ENCODE measurements around the gene GTPBP10.

- no peak for TF ChIP-seq POLR2A (IDR thresholded peaks at IDR 0.05)
- TF ChIP-seq, protein P1, sequence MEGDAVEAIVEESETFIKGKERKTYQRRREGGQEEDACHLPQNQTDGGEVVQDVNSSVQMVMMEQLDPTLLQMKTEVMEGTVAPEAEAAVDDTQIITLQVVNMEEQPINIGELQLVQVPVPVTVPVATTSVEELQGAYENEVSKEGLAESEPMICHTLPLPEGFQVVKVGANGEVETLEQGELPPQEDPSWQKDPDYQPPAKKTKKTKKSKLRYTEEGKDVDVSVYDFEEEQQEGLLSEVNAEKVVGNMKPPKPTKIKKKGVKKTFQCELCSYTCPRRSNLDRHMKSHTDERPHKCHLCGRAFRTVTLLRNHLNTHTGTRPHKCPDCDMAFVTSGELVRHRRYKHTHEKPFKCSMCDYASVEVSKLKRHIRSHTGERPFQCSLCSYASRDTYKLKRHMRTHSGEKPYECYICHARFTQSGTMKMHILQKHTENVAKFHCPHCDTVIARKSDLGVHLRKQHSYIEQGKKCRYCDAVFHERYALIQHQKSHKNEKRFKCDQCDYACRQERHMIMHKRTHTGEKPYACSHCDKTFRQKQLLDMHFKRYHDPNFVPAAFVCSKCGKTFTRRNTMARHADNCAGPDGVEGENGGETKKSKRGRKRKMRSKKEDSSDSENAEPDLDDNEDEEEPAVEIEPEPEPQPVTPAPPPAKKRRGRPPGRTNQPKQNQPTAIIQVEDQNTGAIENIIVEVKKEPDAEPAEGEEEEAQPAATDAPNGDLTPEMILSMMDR (IDR thresholded peaks at IDR 0.05 in 4 of 5, conservative IDR thresholded peaks at IDR 0.05 in 1 of 5), result no peak
These were observed 33.8 kb upstream of the GTPBP10 start for GRCh38 chr7:90312745-90313144.
